BE2C (cell line): ENCODE data around the gene TGFBR1.
"Not testable (repeated sequence)": the region's sequence is repeated elsewhere in the genome, so short reads cannot be mapped to it uniquely, and the experiment has no call there.

Source experiments
- DNase-seq: peaks from one replicate; pipeline ENCODE4 v3.0.0-alpha.2; 2020
- H3K27me3 ChIP-seq: fragments of 250-450 bp; sonication (Bioruptor Pico); 2 replicates; pipeline ENCODE4 v1.5.1; 2020; ENCODE audit warnings: mild to moderate bottlenecking
- H3K36me3 ChIP-seq: fragments of 250-450 bp; sonication (Bioruptor Pico); 2 replicates; pipeline ENCODE4 v1.5.1; 2020; ENCODE audit warnings: mild to moderate bottlenecking
- H3K4me1 ChIP-seq: fragments of 250-450 bp; sonication (Bioruptor Pico); 2 replicates; pipeline ENCODE4 v1.5.1; 2020
- H3K4me3 ChIP-seq: 2 replicates; pipeline ENCODE4 v1.5.1; 2011; ENCODE audit warnings: low read depth, low read length
- H3K9me3 ChIP-seq: fragments of 250-450 bp; sonication (Bioruptor Pico); 2 replicates; pipeline ENCODE4 v1.5.1; 2020
- CTCF ChIP-seq: IDR thresholded peaks from 2 replicates; pipeline ENCODE4 v1.5.1; 2012; ENCODE audit warnings: mild to moderate bottlenecking, low read depth, low read length

The TGFBR1 gene

GRCh38 chr9:99093492-99093791 lies 11.5 kb upstream of the TGFBR1 start:
- H3K36me3 ChIP-seq, result no peaks in the 10 kb centered on the region

GRCh38 chr9:99095565-99095964 lies 9.3 kb upstream of the TGFBR1 start:
- TF ChIP-seq CTCF, result no peak
- Histone ChIP-seq H3K4me1 (no peaks in the 10 kb centered on the region), H3K27me3 (peaks cover 19% of the 10 kb centered on the region), H3K4me3 (no peak overlapping the region), H3K36me3 (no peaks in the 10 kb centered on the region), H3K9me3 (peaks cover 2% of the 10 kb centered on the region)
- no peak for DNase-seq

More at GRCh38 chr9:99093492-99093791, 11.5 kb upstream of the TGFBR1 start:
- no peak for TF ChIP-seq CTCF
- H3K27me3 ChIP-seq, result peaks cover 18% of the 10 kb centered on the region
- DNase-seq, result no peak
- no peaks in the 10 kb centered on the region for H3K4me1 ChIP-seq
- H3K9me3 ChIP-seq, result no peaks in the 10 kb centered on the region; the same call in 1 of the 2 replicates
- H3K4me3 ChIP-seq, result no peak overlapping the region

- no peaks in the 10 kb centered on the region for H3K36me3 ChIP-seq
- H3K4me1 ChIP-seq, result no peaks in the 10 kb centered on the region
- peaks cover 19% of the 10 kb centered on the region for H3K27me3 ChIP-seq
- no peak overlapping the region for H3K4me3 ChIP-seq
- TF ChIP-seq CTCF, result no peak
- H3K9me3 ChIP-seq, result peaks cover 2% of the 10 kb centered on the region
- no peak for DNase-seq
These were observed 8.5 kb upstream of the TGFBR1 start for GRCh38 chr9:99096409-99096808.

- H3K36me3 ChIP-seq, H3K4me3 ChIP-seq, H3K4me1 ChIP-seq, H3K9me3 ChIP-seq, DNase-seq: not testable (repeated sequence)
- peaks cover 15% of the 10 kb centered on the region for H3K27me3 ChIP-seq
These were observed 4.9 kb upstream of the TGFBR1 start for GRCh38 chr9:99099806-99100585.

GRCh38 chr9:99101271-99101670 lies 3.6 kb upstream of the TGFBR1 start:
- H3K4me3 ChIP-seq, result no peak overlapping the region
- no peak for DNase-seq
- no peaks in the 10 kb centered on the region for H3K36me3 ChIP-seq
- H3K27me3 ChIP-seq, result peaks cover 6% of the 10 kb centered on the region; the same call in 1 of the 2 replicates
- H3K4me1 ChIP-seq, result no peaks in the 10 kb centered on the region; the same call in 1 of the 2 replicates
- TF ChIP-seq CTCF, result no peak
- peaks cover 2% of the 10 kb centered on the region; the same call in 1 of the 2 replicates for H3K9me3 ChIP-seq

- peaks cover 4% of the 10 kb centered on the region; the same call in 1 of the 2 replicates for H3K27me3 ChIP-seq
- H3K4me3 ChIP-seq, result no peak overlapping the region
- no peak for TF ChIP-seq CTCF
- peaks cover 2% of the 10 kb centered on the region; the same call in 1 of the 2 replicates for H3K9me3 ChIP-seq
- H3K4me1 ChIP-seq, result no peaks in the 10 kb centered on the region; the same call in 1 of the 2 replicates
- no peak for DNase-seq
- no peaks in the 10 kb centered on the region for H3K36me3 ChIP-seq
These were observed 3.1 kb upstream of the TGFBR1 start for GRCh38 chr9:99101812-99102211.
